GM12801 (cell line): Measurements from ENCODE around the gene CA14.

Experiments
- TF ChIP-seq, protein P1 (sequence below): IDR thresholded peaks from one replicate; pipeline ENCODE4 v1.5.1; 2011; ENCODE audit warnings: control low read depth; ENCODE audit not compliant: insufficient read length; ENCODE audit errors: extremely low read depth

Gene CA14

DNA sequence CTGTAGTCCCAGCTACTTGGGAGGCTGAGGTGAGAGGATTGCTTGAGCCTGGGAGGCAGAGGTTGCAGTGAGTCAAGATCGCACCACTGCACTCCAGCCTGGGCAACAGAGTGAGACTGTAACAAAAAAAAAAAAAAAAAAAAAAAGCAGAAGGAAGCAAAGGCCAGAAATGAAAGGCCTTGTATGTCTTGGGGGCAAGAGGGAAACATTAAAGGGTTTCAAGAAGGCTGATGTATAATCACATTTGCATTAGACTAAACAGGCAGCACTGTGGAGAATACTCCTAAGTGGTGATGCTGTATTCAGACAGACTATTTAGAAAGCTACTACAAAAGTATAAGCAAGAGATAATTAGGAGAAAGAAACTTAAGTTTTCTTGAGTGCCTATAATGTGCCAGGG is 32.0 kb upstream of the CA14 start:
- TF ChIP-seq, protein P1, sequence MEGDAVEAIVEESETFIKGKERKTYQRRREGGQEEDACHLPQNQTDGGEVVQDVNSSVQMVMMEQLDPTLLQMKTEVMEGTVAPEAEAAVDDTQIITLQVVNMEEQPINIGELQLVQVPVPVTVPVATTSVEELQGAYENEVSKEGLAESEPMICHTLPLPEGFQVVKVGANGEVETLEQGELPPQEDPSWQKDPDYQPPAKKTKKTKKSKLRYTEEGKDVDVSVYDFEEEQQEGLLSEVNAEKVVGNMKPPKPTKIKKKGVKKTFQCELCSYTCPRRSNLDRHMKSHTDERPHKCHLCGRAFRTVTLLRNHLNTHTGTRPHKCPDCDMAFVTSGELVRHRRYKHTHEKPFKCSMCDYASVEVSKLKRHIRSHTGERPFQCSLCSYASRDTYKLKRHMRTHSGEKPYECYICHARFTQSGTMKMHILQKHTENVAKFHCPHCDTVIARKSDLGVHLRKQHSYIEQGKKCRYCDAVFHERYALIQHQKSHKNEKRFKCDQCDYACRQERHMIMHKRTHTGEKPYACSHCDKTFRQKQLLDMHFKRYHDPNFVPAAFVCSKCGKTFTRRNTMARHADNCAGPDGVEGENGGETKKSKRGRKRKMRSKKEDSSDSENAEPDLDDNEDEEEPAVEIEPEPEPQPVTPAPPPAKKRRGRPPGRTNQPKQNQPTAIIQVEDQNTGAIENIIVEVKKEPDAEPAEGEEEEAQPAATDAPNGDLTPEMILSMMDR, result no peak

DNA sequence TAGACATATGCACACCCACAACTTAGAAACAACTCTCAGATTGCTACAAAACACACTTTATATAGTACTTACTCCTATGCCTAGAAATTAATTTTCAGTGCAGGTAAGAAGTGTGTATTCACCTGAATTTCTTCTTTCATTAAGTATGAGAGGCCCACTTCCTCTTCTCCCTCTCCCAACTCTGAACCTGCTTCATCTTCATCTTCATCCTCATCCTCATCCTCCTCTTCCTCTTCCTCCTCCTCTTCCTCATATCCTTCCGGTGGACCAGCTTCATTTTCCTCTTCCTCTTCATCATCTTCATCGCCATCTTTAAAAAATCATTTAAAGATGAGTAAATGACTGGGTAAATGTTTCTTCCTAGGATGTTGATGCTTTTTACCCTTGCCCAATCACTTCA is 31.1 kb upstream of the CA14 start:
- TF ChIP-seq, protein P1, result no peak

DNA sequence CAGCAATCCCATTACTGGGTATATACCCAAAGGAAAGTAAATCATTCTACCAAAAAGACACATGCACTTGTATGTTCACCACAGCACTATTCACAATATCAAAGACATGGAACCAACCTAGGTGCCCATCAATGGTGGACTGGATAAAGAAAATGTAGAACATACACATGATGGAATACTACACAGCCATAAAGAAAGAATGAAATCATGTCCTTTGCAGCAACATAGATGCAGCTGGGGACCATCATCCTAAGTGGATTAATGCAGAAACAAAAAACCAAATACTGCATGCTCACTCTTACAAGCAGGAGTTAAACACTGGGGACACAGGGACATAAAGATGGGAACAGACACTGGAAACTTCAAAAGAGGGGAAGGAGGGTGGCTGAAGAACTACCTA is 30.3 kb upstream of the CA14 start:
- TF ChIP-seq, protein P1, result no peak

DNA sequence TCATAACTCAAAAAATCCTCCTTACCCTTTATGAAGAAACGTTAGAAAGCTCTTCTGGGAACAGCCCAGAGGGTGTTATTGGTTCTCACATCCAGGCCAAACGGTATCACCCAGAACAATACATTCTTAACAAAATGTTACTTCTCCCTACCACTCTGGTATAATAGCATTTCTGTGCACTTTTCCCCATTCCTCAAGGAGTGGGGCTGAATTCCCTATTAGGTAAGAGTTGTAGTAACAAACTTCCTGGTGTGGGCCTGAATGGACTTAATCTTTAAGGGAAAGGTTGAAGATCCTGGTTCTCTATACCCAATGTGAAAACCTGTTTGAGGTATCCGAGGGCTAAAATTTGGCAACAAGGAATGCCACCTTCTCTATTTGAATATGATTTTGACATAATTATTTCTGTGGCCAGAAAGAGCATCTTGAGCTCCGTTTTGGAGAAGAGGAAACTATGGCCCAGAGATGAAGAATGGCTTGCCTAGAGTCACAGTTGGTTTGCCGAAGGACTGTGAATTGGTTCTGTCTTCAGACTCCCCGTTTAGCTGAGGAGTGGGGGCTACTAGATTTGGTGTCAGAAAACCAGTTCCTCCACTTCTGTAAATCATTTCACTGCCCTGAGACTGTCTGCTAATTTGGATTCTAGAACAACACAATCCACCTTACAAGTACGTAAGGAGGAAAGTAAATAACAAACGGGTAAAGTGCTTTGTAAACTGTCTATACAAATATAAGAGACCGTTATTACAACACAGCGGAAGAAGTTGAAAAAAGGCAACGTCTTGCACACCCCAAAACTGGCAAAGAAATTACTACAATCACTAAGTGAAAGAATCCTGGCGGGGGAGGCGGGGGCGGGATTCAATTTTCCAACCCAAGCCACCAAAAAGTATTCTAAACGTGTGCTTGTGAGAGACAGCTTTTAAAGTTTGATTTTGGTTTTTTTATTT is 23.9 kb upstream of the CA14 start:
- TF ChIP-seq, protein P1, result no peak

DNA sequence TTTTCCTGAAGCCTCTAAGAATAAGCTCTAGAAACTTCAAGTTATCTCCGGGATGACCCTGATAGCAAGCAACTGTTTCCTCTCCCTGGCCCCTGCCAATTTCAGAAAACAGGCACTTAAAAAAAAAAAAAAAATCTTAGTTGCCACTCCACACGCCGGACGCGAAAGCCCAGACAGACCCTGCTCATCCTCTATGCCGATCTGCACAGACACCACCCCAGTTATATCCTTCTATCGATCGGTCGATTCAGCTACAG is 23.3 kb upstream of the CA14 start:
- TF ChIP-seq, protein P1, result no peak

DNA sequence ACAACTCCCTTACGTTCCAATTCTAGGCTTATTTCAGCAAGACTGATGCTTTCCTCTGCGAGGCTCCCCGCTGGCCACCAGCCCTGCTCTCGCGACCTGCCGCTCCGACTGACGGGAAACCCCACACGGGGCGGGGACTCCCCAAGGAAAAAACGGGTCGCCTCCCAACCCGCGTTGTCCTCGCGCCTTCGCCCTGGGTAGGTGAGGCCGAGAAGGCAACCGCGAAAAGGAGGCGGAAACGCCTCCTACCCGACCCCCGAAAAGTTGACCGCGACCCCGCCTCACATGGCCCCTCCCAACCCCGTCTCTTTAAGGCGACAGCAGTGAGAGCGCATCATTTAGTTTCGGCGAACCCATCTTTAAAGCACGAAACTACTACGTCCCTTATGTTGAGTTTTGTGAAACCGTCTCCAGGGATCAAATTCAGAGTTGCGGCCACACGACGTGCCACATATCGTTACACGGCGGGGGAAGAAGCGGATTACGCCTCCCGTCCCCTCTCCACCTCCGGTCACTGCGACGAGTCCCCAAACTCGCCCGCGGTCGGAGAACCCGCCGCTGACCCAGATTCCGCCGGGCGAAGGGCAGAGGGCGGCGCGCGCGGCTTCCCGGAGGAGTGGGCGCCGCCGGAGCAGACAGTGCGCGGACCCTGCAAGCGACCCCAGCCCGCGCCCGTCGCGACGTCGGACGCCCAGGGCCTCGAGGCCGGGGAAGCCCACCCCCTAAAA is 22.8 kb upstream of the CA14 start:
- TF ChIP-seq, protein P1, result no peak

DNA sequence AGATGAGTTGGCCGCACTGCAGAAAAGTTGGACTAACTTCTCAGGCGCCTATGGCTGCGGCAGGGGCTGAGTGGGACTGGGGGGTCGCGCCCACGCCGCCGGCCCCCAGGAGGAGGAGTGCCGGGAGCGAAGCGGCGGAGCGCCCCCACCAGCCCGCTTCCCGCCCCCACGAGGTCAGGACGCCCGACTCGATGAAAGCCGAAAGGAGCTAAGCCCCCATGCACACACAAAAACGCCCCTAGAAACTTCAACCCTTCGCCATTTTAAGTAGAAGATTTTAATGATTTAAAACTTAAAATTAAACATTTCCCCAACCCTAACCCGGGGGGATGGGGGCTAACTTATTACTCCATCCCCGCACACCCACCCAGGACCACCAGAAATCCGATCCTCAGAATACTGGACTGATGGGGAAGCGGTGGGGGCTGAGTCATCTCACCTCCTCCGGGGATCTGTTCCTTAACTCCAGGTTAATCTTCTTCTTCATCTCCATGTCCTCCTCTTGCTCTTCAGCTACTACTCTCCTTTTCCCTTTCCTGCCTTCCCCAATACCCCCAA is 22.2 kb upstream of the CA14 start:
- TF ChIP-seq, protein P1, result no peak
